Progenitor cell of endocrine pancreas (in vitro differentiated cells): ENCODE data around the gene BLM. TPM values are rescaled to one million over a fixed set of nuclear protein-coding genes. Genes with fewer than 3 reads are reported as not detected.

Source experiments
- DNase-seq: peaks from one replicate; pipeline ENCODE4 v3.0.0; 2021; ENCODE audit warnings: low spot score; ENCODE audit not compliant: unreplicated experiment
- H3K27ac Mint-ChIP-seq: 2 replicates; pipeline ENCODE4 v1.8.0; 2021; ENCODE audit warnings: mild to moderate bottlenecking, moderate library complexity, mixed read lengths
- H3K27me3 Mint-ChIP-seq: 2 replicates; pipeline ENCODE4 v1.8.0; 2021; ENCODE audit warnings: mixed read lengths
- H3K36me3 Mint-ChIP-seq: 2 replicates; pipeline ENCODE4 v1.8.0; 2022; ENCODE audit warnings: mixed read lengths; ENCODE audit not compliant: insufficient read depth
- H3K4me1 Mint-ChIP-seq: 2 replicates; pipeline ENCODE4 v1.8.0; 2021; ENCODE audit warnings: low read depth, mixed read lengths
- H3K4me3 Mint-ChIP-seq: 2 replicates; pipeline ENCODE4 v1.8.0; 2021; ENCODE audit warnings: low read depth, mild to moderate bottlenecking, moderate library complexity, mixed read lengths
- H3K9me3 Mint-ChIP-seq: 2 replicates; pipeline ENCODE4 v1.8.0; 2021; ENCODE audit warnings: low read depth, mixed read lengths
- CTCF ChIP-seq: fragments of 200-600 bp; sonication (generic); IDR thresholded peaks from one replicate; pipeline ENCODE4 v1.5.0; 2021; ENCODE audit warnings: antibody characterized with exemption, mild to moderate bottlenecking; ENCODE audit not compliant: unreplicated experiment
- total RNA-seq: library from RNA; stranded (reverse); gene quantifications from 2 replicates; pipeline ENCODE4 v1.2.1, GENCODE V29; 2021

The BLM gene
- total RNA-seq, 1 donor from 2014 or later = 19.6 TPM

DNA sequence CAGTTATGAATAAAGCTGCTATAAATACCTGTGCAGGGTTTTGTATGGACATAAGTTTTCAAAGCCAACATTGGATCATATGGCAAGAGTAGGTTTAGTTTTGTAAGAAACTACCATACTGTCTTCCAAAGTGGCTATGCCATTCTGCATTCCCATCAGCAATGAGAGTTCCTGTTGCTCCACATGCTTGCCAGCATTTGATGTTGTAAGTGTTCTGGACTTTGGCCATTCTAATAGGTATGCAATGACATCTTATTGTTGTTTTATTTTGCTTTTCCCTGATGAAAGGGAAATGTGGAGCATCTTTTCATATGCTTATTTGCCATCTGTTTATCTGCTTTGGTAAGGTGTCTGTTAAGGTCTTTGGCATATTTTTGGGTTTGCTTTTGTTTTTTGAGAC, 22.2 kb upstream of the BLM start:
- Mint-ChIP-seq H3K4me1 (no peaks in the 10 kb centered on the region), H3K27me3 (peaks cover 6% of the 10 kb centered on the region), H3K36me3 (peaks cover 1% of the 10 kb centered on the region), H3K27ac (no peak overlapping the region), H3K4me3 (no peak overlapping the region), H3K9me3 (no peaks in the 10 kb centered on the region)
- DNase-seq = no peak
- TF ChIP-seq CTCF = no peak

- H3K27ac Mint-ChIP-seq = no peak overlapping the region
- peaks cover 8% of the 10 kb centered on the region for H3K27me3 Mint-ChIP-seq
- no peak overlapping the region for H3K4me3 Mint-ChIP-seq
- no peaks in the 10 kb centered on the region for H3K9me3 Mint-ChIP-seq
- no peak for DNase-seq
- no peak for TF ChIP-seq CTCF
- peaks cover 2% of the 10 kb centered on the region for H3K36me3 Mint-ChIP-seq
- H3K4me1 Mint-ChIP-seq = no peaks in the 10 kb centered on the region
Measured at GRCh38 chr15:90697175-90697574, 20.0 kb upstream of the BLM start.

- Mint-ChIP-seq H3K4me1 (no peaks in the 10 kb centered on the region), H3K4me3 (no peak overlapping the region), H3K27me3 (peaks cover 8% of the 10 kb centered on the region), H3K36me3 (peaks cover 6% of the 10 kb centered on the region), H3K27ac (peak overlapping the region; percentile 2), H3K9me3 (no peaks in the 10 kb centered on the region)
- no peak for DNase-seq
- no peak for TF ChIP-seq CTCF
Measured at GRCh38 chr15:90698629-90699028, 18.5 kb upstream of the BLM start.

- H3K36me3 Mint-ChIP-seq = peaks cover 13% of the 10 kb centered on the region
- H3K4me3 Mint-ChIP-seq = no peak overlapping the region
- no peaks in the 10 kb centered on the region for H3K4me1 Mint-ChIP-seq
- no peak for TF ChIP-seq CTCF
- DNase-seq = no peak
- peaks cover 8% of the 10 kb centered on the region for H3K27me3 Mint-ChIP-seq
- peaks cover 4% of the 10 kb centered on the region for H3K9me3 Mint-ChIP-seq
- H3K27ac Mint-ChIP-seq = no peak overlapping the region
Measured at GRCh38 chr15:90701048-90701447, 16.1 kb upstream of the BLM start.

GRCh38 chr15:90701880-90702630, 15.1 kb upstream of the BLM start:
- Mint-ChIP-seq H3K27ac (no peak overlapping the region), H3K9me3 (peaks cover 4% of the 10 kb centered on the region), H3K36me3 (peaks cover 15% of the 10 kb centered on the region), H3K27me3 (peaks cover 16% of the 10 kb centered on the region), H3K4me3 (no peak overlapping the region), H3K4me1 (no peaks in the 10 kb centered on the region)
- no peak for TF ChIP-seq CTCF
- DNase-seq = no peak
